ENCODE measurements around the gene BLID. TPM values are rescaled to one million over a fixed set of nuclear protein-coding genes. Genes with fewer than 3 reads are reported as not detected.

BLID gene
- total RNA-seq, 1 experiment from 2014 or later, result 5.7 TPM

- DNase-seq (peak; percentile 92), ATAC-seq (peak; percentile 26)
- no TSS peak for BruUV-seq (replicated peaks)
- peaks cover 53% of the 10 kb centered on the region for H4K20me1 ChIP-seq (ENCODE audit: low read length)
- TF ChIP-seq CTCF (conservative IDR thresholded peaks at IDR 0.05; ENCODE audit: low read depth, low read length) (no peak), EZH2 (IDR thresholded peaks at IDR 0.05; ENCODE audit: low read length, unreplicated experiment) (no peak), EZH2phosphoT487 (IDR thresholded peaks at IDR 0.05; ENCODE audit: borderline replicate concordance, low read length) (no peak)
- H3K4me2 ChIP-seq (ENCODE audit: low read length), result peak overlapping the region; percentile 95
- intact Hi-C loops (cut with micrococcal nuclease), result loop anchor here (2.0 kb wide), 1 partner anchor 48 kb away; no protein-coding TSS in a partner anchor
- H3K79me2 ChIP-seq (ENCODE audit: low read length), result peaks cover 100% of the 10 kb centered on the region
- peaks cover 100% of the 10 kb centered on the region for H3K4me1 ChIP-seq (ENCODE audit: insufficient read depth, low read length)
- no peak overlapping the region for H2AFZ ChIP-seq (ENCODE audit: low read length)
- ChIA-PET CTCF (no interaction called here), POLR2A (ENCODE audit: unreplicated experiment) (interaction anchor here (0.7 kb wide), 1 partner anchor 27 kb away, joined by 3 read pairs; no protein-coding TSS in a partner anchor)
- peaks cover 47% of the 10 kb centered on the region for H3F3A ChIP-seq (ENCODE audit: low read length, unreplicated experiment)
- peaks cover 81% of the 10 kb centered on the region for H3K36me3 ChIP-seq (ENCODE audit: low read depth, low read length)
- H3K9ac ChIP-seq (ENCODE audit: low read length), result no peak overlapping the region
- H3K4me3 ChIP-seq (ENCODE audit: low read length), result 0 out of 2 replicates have a peak overlapping the region, but pooled peaks have one; percentile 11
- H3K9me3 ChIP-seq (ENCODE audit: low read length), result no peaks in the 10 kb centered on the region
- H3K27me3 ChIP-seq (ENCODE audit: low read length), result no peaks in the 10 kb centered on the region
- peak overlapping the region; percentile 99 for H3K27ac ChIP-seq (ENCODE audit: low read length)
- no peaks in the 10 kb centered on the region for H3K9me2 ChIP-seq (replicated peaks; ENCODE audit: low read length)
Observed at GRCh38 chr11:122146475-122146874, 30.5 kb upstream of the BLID start.

- H3K27ac ChIP-seq (ENCODE audit: low read length), result peak overlapping the region; percentile 99
- H3K4me1 ChIP-seq (ENCODE audit: insufficient read depth, low read length), result peaks cover 100% of the 10 kb centered on the region
- no peak overlapping the region for H2AFZ ChIP-seq (ENCODE audit: low read length)
- CTCF ChIA-PET, result no interaction called here
- ATAC-seq (no peak), DNase-seq (no peak)
- peaks cover 46% of the 10 kb centered on the region for H4K20me1 ChIP-seq (ENCODE audit: low read length)
- peaks cover 53% of the 10 kb centered on the region for H3F3A ChIP-seq (ENCODE audit: low read length, unreplicated experiment)
- BruUV-seq (replicated peaks), result TSS peak; percentile 2
- intact Hi-C loops (cut with micrococcal nuclease), result loop anchor here (2.0 kb wide), 1 partner anchor 47 kb away; no protein-coding TSS in a partner anchor
- H3K79me2 ChIP-seq (ENCODE audit: low read length), result peaks cover 100% of the 10 kb centered on the region
- H3K36me3 ChIP-seq (ENCODE audit: low read depth, low read length), result peaks cover 75% of the 10 kb centered on the region
- H3K27me3 ChIP-seq (ENCODE audit: low read length), result no peaks in the 10 kb centered on the region
- H3K9me2 ChIP-seq (replicated peaks; ENCODE audit: low read length), result no peaks in the 10 kb centered on the region
- peak overlapping the region; percentile 11; the same call in 1 of the 2 replicates for H3K4me3 ChIP-seq (ENCODE audit: low read length)
- H3K9ac ChIP-seq (ENCODE audit: low read length), result no peak overlapping the region
- no peaks in the 10 kb centered on the region for H3K9me3 ChIP-seq (ENCODE audit: low read length)
- TF ChIP-seq CTCF (conservative IDR thresholded peaks at IDR 0.05; ENCODE audit: low read depth, low read length) (no peak), EZH2 (IDR thresholded peaks at IDR 0.05; ENCODE audit: low read length, unreplicated experiment) (no peak), EZH2phosphoT487 (IDR thresholded peaks at IDR 0.05; ENCODE audit: borderline replicate concordance, low read length) (no peak)
- H3K4me2 ChIP-seq (ENCODE audit: low read length), result peak overlapping the region; percentile 52
- POLR2A ChIA-PET (ENCODE audit: unreplicated experiment), result no interaction called here
Observed at GRCh38 chr11:122145715-122146274, 29.8 kb upstream of the BLID start.

- no peak for DNase-seq
- Histone ChIP-seq H3K27me3 (ENCODE audit: low read length) (no peaks in the 10 kb centered on the region), H3K9me2 (replicated peaks; ENCODE audit: low read length) (no peaks in the 10 kb centered on the region), H3K79me2 (ENCODE audit: low read length) (peaks cover 100% of the 10 kb centered on the region), H3K36me3 (ENCODE audit: low read depth, low read length) (peaks cover 66% of the 10 kb centered on the region), H3K4me2 (ENCODE audit: low read length) (peak overlapping the region; percentile 52), H2AFZ (ENCODE audit: low read length) (no peak overlapping the region), H3K9me3 (ENCODE audit: low read length) (no peaks in the 10 kb centered on the region), H3K4me3 (ENCODE audit: low read length) (no peak overlapping the region), H3K4me1 (ENCODE audit: insufficient read depth, low read length) (peaks cover 100% of the 10 kb centered on the region), H4K20me1 (ENCODE audit: low read length) (peaks cover 37% of the 10 kb centered on the region), H3K9ac (ENCODE audit: low read length) (no peak overlapping the region), H3F3A (ENCODE audit: low read length, unreplicated experiment) (peaks cover 55% of the 10 kb centered on the region), H3K27ac (ENCODE audit: low read length) (peak overlapping the region; percentile 99)
- no peak for TF ChIP-seq CTCF (conservative IDR thresholded peaks at IDR 0.05; ENCODE audit: low read depth, low read length)
- no peak for ATAC-seq
- intact Hi-C loops (cut with micrococcal nuclease), result no loop called here
- ChIA-PET CTCF (no interaction called here), POLR2A (ENCODE audit: unreplicated experiment) (interaction anchor here (0.7 kb wide), 1 partner anchor 13 kb away, joined by 8 read pairs; no protein-coding TSS in a partner anchor)
- no TSS peak for BruUV-seq (replicated peaks)
Observed at GRCh38 chr11:122144752-122145151, 28.7 kb upstream of the BLID start.

Measured in PC-3 (cell line).